Vagina (tissue), 2 donors: Measurements from ENCODE around the gene ZPBP. TPM values are rescaled to one million over a fixed set of nuclear protein-coding genes. Genes with fewer than 3 reads are reported as not detected.
"Not testable (repeated sequence)": the region's sequence is repeated elsewhere in the genome, so short reads cannot be mapped to it uniquely, and the experiment has no call there.

Source experiments
- DNase-seq, 2 donors: peaks; one replicate each; pipeline ENCODE4 v3.0.0-alpha.2; 2017; ENCODE audit errors: extremely low spot score in 2 of 2
- H3K27ac ChIP-seq: fragments of 200-600 bp; sonication (generic); one replicate; pipeline ENCODE4 v1.5.1; 2019
- H3K27me3 ChIP-seq: fragments of 200-600 bp; sonication (generic); one replicate; pipeline ENCODE4 v1.5.1; 2019
- H3K36me3 ChIP-seq, 2 donors: fragments of 200-600 bp; sonication (generic); one replicate each; pipeline ENCODE4 v1.5.1; 2017 to 2019
- H3K4me1 ChIP-seq: fragments of 200-600 bp; sonication (generic); one replicate; pipeline ENCODE4 v1.5.1; 2019
- H3K4me3 ChIP-seq, 2 donors: fragments of 200-600 bp; sonication (generic); 1 replicate in 1 of 2; 2 replicates in 1 of 2; pipeline ENCODE4 v1.5.1; 2016 to 2019
- H3K9me3 ChIP-seq: fragments of 200-600 bp; sonication (generic); one replicate; pipeline ENCODE4 v1.5.1; 2019
- POLR2A ChIP-seq, 2 donors: fragments of 450-650 bp; IDR thresholded peaks; one replicate each; pipeline ENCODE4 v1.6.1; 2017; ENCODE audit warnings: antibody characterized with exemption in 2 of 2, mild to moderate bottlenecking in 2 of 2, moderate library complexity in 2 of 2
- POLR2AphosphoS5 ChIP-seq, 2 donors: sonication (generic); formaldehyde crosslinking; IDR thresholded peaks; one replicate each; pipeline ENCODE4 v1.9.0; 2017; ENCODE audit warnings: antibody characterized with exemption in 2 of 2, mild to moderate bottlenecking in 2 of 2, low read depth in 1 of 2; ENCODE audit not compliant: insufficient read depth in 1 of 2
- intact Hi-C: fragments of 100-400 bp; cut with DNase I; formaldehyde crosslinking; loops from one replicate; pipeline ENCODE4 v1.15.1; 2023
- total RNA-seq: library from RNA; depleted of rRNA; stranded (reverse); fragments of >200 nt; gene quantifications from one replicate; pipeline ENCODE4 v1.2.3, GENCODE V29; 2016
- TF ChIP-seq, protein P1 (sequence below), 3 experiments: fragments of 450-650 bp in 2 of 3; fragments of 200-600 bp in 1 of 3; sonication (generic) in 1 of 3; IDR thresholded peaks; one replicate each; pipeline ENCODE4 v1.5.1; 2017 to 2019; ENCODE audit warnings: antibody characterized with exemption in 3 of 3, mild to moderate bottlenecking in 2 of 3, moderate library complexity in 2 of 3

ZPBP gene
- total RNA-seq, 1 donor from 2014 or later: not detected

- no peak for DNase-seq
- Histone ChIP-seq H3K4me3 (no peak overlapping the region), H3K27me3 (no peaks in the 10 kb centered on the region), H3K9me3 (no peaks in the 10 kb centered on the region), H3K27ac (no peak overlapping the region), H3K36me3 (no peaks in the 10 kb centered on the region), H3K4me1 (peaks cover 5% of the 10 kb centered on the region)
- intact Hi-C loops: no loop called here
- no peak for TF ChIP-seq POLR2AphosphoS5 (IDR thresholded peaks at IDR 0.05; ENCODE audit: insufficient read depth in 1 of 2, low read depth in 1 of 2)
- TF ChIP-seq POLR2A (IDR thresholded peaks at IDR 0.05): no peak
- TF ChIP-seq, protein P1, sequence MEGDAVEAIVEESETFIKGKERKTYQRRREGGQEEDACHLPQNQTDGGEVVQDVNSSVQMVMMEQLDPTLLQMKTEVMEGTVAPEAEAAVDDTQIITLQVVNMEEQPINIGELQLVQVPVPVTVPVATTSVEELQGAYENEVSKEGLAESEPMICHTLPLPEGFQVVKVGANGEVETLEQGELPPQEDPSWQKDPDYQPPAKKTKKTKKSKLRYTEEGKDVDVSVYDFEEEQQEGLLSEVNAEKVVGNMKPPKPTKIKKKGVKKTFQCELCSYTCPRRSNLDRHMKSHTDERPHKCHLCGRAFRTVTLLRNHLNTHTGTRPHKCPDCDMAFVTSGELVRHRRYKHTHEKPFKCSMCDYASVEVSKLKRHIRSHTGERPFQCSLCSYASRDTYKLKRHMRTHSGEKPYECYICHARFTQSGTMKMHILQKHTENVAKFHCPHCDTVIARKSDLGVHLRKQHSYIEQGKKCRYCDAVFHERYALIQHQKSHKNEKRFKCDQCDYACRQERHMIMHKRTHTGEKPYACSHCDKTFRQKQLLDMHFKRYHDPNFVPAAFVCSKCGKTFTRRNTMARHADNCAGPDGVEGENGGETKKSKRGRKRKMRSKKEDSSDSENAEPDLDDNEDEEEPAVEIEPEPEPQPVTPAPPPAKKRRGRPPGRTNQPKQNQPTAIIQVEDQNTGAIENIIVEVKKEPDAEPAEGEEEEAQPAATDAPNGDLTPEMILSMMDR (IDR thresholded peaks at IDR 0.05): no peak
Measured at GRCh38 chr7:50062951-50063350, 30.1 kb downstream of the ZPBP start.

GRCh38 chr7:50056131-50056530, 36.9 kb downstream of the ZPBP start:
- TF ChIP-seq POLR2AphosphoS5 (IDR thresholded peaks at IDR 0.05; ENCODE audit: insufficient read depth in 1 of 2, low read depth in 1 of 2) (no peak), POLR2A (IDR thresholded peaks at IDR 0.05) (no peak)
- TF ChIP-seq, protein P1 (IDR thresholded peaks at IDR 0.05): no peak
- no peaks in the 10 kb centered on the region for H3K9me3 ChIP-seq
- DNase-seq: no peak
- H3K4me1 ChIP-seq: no peaks in the 10 kb centered on the region
- no peaks in the 10 kb centered on the region for H3K36me3 ChIP-seq
- no peak overlapping the region for H3K4me3 ChIP-seq
- intact Hi-C loops: no loop called here
- H3K27me3 ChIP-seq: no peaks in the 10 kb centered on the region
- H3K27ac ChIP-seq: no peak overlapping the region

- H3K27ac ChIP-seq: no peak overlapping the region
- no peaks in the 10 kb centered on the region for H3K4me1 ChIP-seq
- no peak for DNase-seq
- TF ChIP-seq, protein P1 (IDR thresholded peaks at IDR 0.05): no peak
- TF ChIP-seq POLR2AphosphoS5 (IDR thresholded peaks at IDR 0.05; ENCODE audit: insufficient read depth in 1 of 2, low read depth in 1 of 2) (no peak), POLR2A (IDR thresholded peaks at IDR 0.05) (no peak)
- H3K36me3 ChIP-seq: no peaks in the 10 kb centered on the region
- H3K9me3 ChIP-seq: no peaks in the 10 kb centered on the region
- intact Hi-C loops: no loop called here
- no peaks in the 10 kb centered on the region for H3K27me3 ChIP-seq
- H3K4me3 ChIP-seq: no peak overlapping the region
Measured at GRCh38 chr7:50047716-50048115, 45.3 kb downstream of the ZPBP start.

- H3K4me1 ChIP-seq, H3K9me3 ChIP-seq, H3K4me3 ChIP-seq, H3K27me3 ChIP-seq, DNase-seq, intact Hi-C loops, H3K27ac ChIP-seq, H3K36me3 ChIP-seq: not testable (repeated sequence)
Measured at GRCh38 chr7:50041165-50041564, 51.9 kb downstream of the ZPBP start.

- no peaks in the 10 kb centered on the region for H3K36me3 ChIP-seq
- H3K4me1 ChIP-seq: no peaks in the 10 kb centered on the region
- no peak overlapping the region for H3K4me3 ChIP-seq
- no peaks in the 10 kb centered on the region for H3K27me3 ChIP-seq
- no peak for DNase-seq
- H3K27ac ChIP-seq: no peak overlapping the region
- H3K9me3 ChIP-seq: no peaks in the 10 kb centered on the region
- intact Hi-C loops: no loop called here
- TF ChIP-seq, protein P1 (IDR thresholded peaks at IDR 0.05): no peak
- no peak for TF ChIP-seq POLR2A (IDR thresholded peaks at IDR 0.05)
- no peak for TF ChIP-seq POLR2AphosphoS5 (IDR thresholded peaks at IDR 0.05; ENCODE audit: insufficient read depth in 1 of 2, low read depth in 1 of 2)
Measured at GRCh38 chr7:50037086-50037485, 56.0 kb downstream of the ZPBP start.

DNA sequence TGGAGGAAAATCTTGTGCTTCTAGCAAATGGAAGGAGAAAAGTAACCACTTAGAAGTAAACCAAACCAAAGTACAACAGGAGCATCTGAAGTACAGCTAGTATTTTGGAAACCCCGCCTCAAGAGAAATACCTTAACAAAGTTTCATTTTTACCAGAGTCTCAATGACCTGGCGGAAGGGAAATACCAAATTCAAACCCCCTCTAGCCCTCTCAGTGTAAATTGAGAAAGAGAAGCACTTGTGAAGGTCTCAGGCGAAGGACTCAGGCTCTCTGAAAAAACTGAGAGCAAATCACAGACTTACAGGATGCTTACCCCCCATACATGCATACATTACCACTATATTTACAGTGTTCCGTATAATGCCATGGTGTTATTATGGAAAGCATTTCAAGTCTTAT, 70.1 kb downstream of the ZPBP start:
- Histone ChIP-seq H3K9me3 (no peaks in the 10 kb centered on the region), H3K4me1 (no peaks in the 10 kb centered on the region), H3K4me3 (no peak overlapping the region), H3K27me3 (no peaks in the 10 kb centered on the region), H3K27ac (no peak overlapping the region), H3K36me3 (no peaks in the 10 kb centered on the region)
- DNase-seq: no peak
- TF ChIP-seq POLR2A (IDR thresholded peaks at IDR 0.05) (no peak), POLR2AphosphoS5 (IDR thresholded peaks at IDR 0.05; ENCODE audit: insufficient read depth in 1 of 2, low read depth in 1 of 2) (no peak)
- TF ChIP-seq, protein P1 (IDR thresholded peaks at IDR 0.05): no peak
- intact Hi-C loops: no loop called here
